LNCaP clone FGC (cell line): ENCODE data around the gene HSPB2.
"Not testable (repeated sequence)": the region's sequence is repeated elsewhere in the genome, so short reads cannot be mapped to it uniquely, and the experiment has no call there.

Source experiments
- DNase-seq: peaks from one replicate; pipeline ENCODE4 v3.0.0-alpha.2; 2011; ENCODE audit warnings: low read depth
- H3K4me3 ChIP-seq: 2 replicates; pipeline ENCODE4 v1.5.1; 2011; ENCODE audit warnings: mild to moderate bottlenecking, low read depth, low read length, control low read depth
- CTCF ChIP-seq: IDR thresholded peaks from 2 replicates; pipeline ENCODE4 v1.5.1; 2012; ENCODE audit warnings: mild to moderate bottlenecking; ENCODE audit not compliant: control insufficient read depth, insufficient read depth; ENCODE audit errors: extremely low read depth

HSPB2 gene

DNA sequence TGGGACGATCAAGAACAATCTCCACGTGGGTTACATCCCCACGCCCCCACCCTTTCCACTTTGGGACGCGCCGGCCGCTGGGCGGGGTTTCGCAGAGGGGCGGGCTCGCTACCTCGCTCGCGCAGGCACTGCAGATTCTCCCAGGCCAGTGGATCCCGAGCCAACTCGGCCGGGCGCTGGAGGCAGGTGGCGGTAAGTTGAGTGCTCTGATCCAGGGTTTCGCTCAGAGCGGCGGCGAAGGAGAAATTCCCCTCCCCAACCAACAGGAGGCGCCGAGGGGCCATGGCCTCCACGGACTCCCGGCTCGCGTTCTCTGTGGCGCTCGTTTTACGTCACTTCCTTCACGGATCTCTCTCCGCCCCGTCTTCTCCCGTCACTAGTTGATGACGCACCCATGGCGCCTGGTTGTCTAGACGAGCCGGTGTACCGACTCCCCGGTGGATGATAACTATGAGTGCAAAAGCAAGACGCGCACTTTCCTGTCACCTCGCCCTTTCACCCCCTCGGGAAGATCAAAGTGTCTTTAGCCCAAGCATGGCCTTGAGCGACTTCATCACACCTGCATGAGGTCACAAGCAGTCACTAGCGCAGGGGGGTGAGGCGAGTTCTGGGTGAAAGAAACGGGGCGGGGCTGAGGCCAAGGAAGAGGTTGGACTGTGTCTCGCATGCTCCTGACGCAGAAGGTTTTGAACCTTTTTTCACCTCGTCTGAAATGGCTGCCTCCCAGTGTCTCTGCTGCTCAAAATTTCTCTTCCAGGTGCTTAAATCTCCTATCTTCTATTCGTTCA is 33.5 kb upstream of the HSPB2 start, which contains the start of the genes CFAP68 and FDXACB1:
Gene CFAP68, plus strand, starts transcription at position 693 of the 788 bp plus-strand sequence. Its CDS starts 20 bp downstream, at position 713.
Gene FDXACB1, minus strand, starts transcription at position 317 of the 788 bp plus-strand sequence. Its CDS starts 33 bp downstream, at position 284.
- H3K4me3 ChIP-seq, result peak within 1 kb of the TSS; percentile 75
- DNase-seq, result peak; percentile 96
- TF ChIP-seq CTCF, result peak; percentile 93

DNA sequence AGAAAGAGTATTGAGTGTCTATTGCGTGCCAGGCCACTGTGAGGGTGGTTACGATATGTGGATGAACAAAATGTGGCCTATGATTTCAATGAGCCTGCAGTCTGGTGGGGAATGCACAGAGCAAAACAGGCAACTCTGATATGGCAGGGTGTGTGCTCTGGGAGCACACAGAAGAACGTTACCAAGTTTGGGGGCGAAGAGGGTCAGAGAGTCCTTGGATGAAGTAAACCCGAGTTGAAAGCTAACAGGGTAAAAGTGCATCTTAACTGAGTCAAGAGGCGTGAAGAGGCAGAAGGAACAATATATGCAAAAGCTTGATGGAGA is 32.9 kb upstream of the HSPB2 start:
- H3K4me3 ChIP-seq, result peak overlapping the region; percentile 75
- no peak for TF ChIP-seq CTCF
- DNase-seq, result no peak

DNA sequence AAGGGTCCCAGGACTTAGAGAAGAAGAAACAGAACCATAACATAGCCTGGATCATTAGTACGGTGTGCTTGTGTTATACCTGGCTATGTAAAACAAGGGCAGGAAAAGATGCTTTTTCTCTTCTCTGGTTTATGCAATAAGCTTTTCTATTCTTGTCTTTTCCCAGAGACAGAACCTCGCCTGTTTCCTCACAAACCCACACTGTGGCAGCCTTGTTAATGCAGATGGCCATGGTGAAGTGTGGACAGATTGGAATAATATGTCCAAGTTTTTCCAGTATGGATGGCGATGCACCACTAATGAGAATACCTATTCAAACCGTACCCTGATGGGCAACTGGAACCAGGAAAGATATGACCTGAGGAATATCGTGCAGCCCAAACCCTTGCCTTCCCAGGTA is 30.3 kb upstream of the HSPB2 start:
- TF ChIP-seq CTCF, result no peak
- H3K4me3 ChIP-seq, result no peak overlapping the region
- DNase-seq, result no peak

DNA sequence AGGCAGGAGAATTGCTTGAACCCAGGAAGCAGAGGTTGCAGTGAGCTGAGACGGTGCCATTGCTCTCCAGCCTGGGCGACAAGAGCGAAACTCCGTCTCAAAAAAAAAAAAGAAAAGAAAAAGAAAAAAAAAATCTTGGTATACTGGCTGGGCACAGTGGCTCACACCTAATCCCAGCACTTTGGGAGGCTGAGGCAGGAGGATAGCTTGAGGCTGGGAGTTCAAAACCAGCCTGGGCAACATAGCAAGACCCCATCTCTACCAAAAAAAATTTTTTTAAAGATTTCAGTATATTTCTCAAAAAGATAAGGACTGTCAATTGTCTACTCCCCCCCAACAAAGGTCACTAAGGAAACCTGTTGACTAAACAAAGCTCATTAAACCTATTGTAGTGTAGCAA is 27.5 kb upstream of the HSPB2 start:
- not testable (repeated sequence) for H3K4me3 ChIP-seq, DNase-seq

- DNase-seq, result no peak
- no peak for TF ChIP-seq CTCF
- no peak overlapping the region for H3K4me3 ChIP-seq
Observed at GRCh38 chr11:111886032-111886431, 26.5 kb upstream of the HSPB2 start.

- H3K4me3 ChIP-seq, result no peak overlapping the region
- no peak for DNase-seq
- TF ChIP-seq CTCF, result no peak
Observed at GRCh38 chr11:111886844-111887243, 25.7 kb upstream of the HSPB2 start.

DNA sequence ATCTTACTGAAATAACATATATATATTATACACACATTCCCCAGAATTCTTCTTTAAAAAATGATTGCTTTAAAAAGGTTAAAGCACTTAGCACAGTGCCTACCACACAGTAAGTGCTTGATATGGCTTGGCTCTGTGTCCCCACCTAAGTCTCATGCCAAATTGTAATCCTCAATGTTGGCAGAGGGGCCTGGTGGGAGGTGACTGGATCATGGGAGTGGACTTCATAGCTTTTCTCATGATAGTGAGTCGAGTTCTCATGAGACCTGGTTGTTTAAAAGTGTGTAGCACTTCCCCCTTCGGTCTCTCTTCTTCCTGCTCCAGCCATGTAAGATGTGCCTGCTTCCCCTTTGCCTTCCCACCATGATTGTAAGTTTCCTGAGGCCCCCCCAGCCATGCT is 7.1 kb upstream of the HSPB2 start:
- no peak for DNase-seq
- TF ChIP-seq CTCF, result no peak
- H3K4me3 ChIP-seq, result no peak overlapping the region
